COR-L47 (cell line): ENCODE results near the gene PDE1C.

Experiments
- DNase-seq: peaks from one replicate; lab custom pipeline; 2025; lab: John Stamatoyannopoulos, UW

The PDE1C gene

DNA sequence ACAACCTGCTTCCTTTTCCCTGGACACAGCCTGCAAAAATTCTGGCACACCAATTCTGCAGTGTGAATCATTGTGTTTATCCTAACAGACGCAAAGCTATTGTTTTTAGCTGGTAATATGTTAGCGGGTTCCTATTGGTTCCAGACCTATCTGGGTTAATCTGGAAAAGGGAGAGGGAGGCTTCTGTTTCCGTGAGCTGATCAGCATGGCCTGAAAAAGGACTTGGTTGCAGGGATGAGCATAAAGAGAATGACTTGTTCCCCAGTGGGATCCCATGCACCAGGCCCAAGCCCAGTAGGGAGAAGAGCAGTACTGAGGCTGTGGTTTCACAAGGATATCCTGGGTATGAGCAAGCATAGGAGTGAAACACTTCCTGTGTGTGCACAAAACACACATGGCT, 78.4 kb downstream of the PDE1C start:
- DNase-seq = no peak

DNA sequence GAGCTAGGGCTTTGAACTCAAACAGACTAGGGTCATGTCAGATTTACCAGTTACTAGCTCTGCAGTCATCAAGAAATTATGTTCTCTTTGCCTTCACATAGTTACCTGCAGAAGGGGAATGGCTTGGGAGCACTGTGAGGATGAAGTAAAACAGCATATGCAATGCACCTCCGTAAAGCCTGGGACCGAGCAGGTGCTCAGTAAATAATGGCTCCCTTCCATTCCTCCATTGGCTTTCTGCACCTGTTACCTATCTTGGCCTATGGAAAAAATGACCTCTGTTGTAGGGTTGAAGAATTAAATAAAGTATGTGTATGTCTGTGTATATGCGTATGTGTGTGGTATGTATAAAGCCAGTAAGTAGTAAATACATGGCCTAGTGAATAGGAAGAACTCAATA, 78.8 kb downstream of the PDE1C start:
- DNase-seq = no peak

DNA sequence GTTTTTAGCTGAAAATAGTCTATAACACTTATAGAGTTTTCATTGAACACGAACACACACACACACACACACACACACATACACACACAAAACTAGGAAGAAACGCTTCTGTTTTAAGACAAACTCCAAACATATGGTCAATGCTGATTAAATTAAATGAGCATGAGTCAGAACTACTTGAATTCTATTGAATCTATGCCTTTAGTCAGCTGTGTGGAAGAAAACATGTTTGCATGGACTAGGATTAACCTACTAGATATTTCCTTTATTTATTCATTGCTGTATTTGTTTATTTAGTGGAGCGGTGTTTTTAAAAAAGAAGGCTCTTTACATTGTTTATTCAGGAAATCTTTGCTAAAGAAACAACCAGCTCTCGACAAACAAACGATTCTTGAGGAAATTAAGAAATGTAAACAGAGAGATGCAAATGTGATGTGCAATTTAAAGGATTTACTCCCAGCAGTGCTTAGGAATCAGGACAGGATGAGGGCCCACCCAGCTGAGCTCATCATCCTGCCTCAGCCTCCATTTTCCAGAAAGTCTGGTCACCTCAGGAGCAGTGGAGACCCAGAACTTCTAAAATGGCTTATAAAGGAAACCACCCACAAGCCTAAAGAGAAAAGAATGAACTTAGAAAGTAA, 83.2 kb downstream of the PDE1C start:
- no peak for DNase-seq

DNA sequence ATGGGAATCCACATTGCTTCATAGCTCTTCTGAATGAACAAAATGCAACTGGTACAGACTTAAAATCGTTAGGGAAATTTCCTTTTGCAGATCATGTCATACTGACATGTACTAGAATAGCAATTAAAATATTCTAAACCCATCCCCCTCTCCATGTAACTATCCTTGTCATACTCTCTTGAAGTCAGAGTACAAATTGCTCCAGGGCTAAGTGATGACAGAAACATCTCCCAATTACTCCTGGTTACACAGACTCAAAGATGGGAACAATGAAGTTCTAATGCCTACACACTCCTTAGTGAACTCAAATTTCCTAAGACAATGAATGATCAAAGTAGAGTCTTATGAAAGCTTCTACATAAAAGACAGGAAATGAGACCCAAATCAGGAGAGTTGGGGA, 87.2 kb downstream of the PDE1C start:
- no peak for DNase-seq

DNA sequence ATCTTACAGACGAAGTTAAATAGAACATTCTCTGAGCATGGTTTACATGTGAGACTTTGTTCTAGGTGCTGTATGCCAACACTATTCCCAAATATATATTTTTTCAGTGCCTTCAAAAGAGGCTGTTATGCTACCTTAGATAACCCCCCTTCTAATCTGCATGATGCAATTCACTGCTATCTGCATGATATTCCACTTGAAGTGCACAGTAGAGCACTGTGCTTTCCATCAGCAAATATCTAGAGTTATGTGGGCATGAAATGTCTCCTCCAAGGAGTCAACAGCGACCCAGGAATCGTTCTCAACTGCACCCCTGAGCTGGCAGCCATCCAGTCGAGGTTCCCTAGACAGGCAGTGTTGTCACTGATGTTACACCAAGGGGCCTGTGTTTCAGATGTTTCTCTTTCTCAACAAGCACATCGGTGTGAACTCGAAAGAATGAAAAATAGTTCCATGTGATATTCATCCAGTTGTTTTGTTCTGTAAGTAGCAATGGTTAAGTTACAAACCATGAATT, 88.3 kb downstream of the PDE1C start:
- DNase-seq = no peak

DNA sequence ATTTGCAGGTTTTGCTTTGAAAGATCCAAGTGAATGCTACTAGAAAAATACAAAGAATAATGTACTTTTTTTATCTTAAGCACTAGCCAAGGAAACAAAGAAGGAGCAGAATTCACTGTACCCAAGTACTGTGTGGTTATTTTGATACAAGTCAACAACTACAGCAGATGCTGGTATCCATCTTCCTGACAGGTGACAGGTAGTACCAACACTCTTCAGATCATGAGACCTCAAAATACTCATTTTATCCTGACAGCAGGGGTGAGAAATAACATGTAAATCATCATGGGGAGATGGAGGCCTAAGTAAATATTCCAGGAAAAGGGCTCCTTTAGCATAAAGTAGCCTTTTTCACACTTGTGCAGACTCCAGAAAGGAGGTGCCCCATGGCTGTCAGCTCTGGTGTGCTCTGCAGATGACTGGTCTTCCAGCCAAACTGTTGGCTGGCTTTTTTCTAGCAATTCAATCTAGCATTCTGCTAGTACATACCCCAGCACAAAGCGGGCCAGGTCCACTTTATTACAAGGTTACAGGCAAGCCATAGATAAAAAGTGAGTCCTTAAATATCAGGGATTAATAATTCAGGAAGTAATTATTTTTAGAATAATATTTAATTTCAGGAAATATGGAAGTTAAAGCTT, 90.4 kb downstream of the PDE1C start:
- DNase-seq = no peak

DNA sequence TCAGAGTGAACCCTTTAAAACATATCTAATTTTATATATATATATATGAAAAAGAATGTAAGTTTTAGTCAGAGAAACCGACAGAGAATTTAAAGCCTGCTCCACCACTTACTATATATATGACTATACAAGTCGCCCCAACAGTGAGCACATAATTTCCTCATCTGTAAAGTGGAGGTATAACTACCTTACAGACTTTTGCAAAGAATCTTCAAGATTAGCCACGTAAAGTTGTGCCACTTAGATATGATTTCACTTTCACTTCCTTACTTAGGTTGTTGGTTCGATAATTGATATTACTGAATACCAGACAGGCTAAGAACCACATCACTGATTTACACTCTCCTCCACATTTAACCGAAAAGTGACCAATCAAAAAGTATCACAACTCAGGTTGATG, 94.7 kb downstream of the PDE1C start:
- DNase-seq = no peak

DNA sequence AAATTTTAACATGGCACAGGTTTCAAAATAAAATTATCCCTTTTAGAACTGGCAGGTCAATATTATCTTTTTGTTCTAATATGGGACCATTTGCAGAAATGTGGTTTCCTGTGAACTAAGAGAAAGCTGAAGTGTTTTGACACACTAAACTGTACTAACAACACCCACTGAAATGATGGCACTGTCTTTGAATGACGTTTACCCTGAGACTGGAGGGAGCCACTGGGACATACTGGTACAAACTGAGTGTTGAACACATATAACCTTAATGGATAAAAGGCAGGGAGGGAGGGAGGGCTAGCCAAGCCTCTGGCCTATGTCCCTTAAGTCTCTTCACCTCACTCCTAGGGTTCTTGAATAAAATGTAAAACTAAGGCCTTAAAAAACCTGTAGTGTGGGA, 95.9 kb downstream of the PDE1C start:
- DNase-seq = no peak

DNA sequence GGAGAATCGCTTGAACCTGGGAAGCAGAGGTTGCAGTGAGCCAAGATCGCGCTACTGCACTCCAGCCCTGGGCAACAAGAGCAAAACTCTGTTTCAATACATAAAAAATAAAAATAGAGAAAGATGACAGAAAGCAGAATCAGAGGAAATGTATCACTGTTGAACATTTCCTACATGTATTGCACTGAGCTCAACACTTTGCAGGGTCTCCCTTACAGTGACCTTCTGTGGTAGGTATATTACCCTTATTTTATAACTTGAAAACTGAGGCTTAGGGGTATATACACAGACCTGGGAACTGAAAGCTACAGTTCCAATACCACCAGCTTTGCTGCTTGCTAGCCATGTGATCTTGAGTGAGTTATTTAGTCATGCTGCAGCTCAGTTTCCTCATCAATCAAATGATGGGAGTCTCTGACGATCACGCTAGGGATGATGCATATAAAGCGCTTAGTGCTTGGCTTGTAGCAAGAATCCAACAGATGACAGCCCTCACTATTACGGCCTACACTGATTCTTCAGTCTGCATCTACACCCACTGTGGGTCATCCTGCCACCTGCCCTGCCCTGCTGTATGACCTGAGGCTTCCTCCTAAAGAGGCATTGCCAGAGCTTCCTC, 99.0 kb downstream of the PDE1C start:
- DNase-seq = no peak

DNA sequence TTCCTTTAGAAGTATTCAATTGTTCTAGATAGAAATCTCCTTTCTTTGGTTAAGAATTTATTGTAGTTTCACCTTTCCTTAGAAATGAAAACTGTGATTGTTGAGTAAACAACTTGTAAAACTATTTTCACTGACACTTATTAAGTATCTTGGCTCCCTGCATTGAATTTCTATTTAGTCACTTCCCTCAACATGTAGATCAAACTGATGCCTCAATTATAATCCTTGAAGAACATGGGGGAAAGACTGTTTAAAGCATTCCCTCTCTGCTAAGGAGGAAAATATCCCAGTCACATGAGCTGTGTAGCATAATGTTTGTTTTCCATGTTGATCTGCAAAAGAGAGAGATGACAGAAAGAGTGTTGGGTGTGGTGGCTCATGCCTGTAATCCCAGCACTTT, 99.7 kb downstream of the PDE1C start:
- no peak for DNase-seq

DNA sequence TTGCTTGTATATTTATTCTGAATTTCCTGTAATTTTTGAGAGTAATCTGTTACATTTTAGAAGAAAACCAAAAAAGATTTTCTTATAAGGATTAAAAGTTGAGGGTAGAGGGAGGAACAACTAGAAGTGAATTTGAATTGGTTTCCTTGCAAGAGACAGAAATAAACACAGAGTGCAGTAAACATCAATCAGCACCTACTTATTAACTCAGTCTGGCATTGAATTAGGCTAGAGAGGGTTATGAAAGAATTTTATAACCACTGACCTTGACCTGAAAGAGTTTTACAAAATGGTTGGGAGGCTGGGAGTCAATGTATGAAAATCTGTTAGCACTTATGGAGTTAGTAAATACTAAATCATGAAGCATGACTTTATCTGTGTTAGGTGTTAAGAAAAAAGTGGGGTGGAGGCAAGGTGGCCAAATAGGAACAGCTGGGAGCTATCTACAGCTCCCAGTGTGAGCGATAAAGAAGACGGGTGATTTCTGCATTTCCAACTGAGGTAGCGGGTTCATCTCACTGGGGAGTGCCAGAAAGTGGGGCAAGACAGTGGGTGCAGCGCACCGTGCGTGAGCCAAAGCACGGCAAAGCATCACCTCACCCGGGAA, 106.5 kb downstream of the PDE1C start:
- DNase-seq = no peak

DNA sequence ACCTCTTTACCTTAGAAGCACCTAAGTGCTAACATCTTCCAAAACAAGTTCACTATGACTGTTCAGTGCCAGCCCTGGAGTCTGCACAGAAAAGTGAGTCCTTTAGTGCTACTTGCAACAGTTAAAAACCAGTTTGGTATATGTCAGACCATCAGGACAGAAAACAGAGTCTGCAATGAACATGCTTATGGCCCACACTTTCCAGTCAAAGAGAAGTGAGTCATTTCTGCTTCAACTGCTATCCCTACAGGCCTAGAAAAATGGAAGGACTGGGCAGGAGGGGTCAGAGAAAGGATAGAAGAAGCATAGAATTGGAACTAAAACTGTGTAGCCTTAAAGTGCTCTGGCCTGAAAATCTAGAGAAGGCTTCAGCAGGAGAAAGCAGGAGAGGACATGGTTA, 108.0 kb downstream of the PDE1C start:
- DNase-seq = no peak

DNA sequence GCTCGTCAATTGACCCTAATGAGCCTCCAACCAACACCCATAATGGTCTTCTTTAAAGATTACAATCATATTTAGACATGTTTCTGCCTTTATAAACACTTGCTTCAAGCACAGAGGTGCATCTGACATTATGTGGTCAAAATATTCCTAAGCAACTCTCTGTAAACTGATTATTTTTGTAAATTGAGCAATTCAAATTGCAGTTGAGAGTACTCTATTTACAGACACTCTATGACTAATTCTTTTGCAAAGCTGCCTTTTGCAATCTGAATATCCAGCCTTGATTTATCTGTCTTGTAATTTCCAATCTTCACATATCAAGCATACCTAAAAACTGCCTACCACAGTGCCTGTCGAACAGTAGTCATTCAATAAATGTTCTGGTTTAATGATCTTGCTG, 112.0 kb downstream of the PDE1C start:
- no peak for DNase-seq

DNA sequence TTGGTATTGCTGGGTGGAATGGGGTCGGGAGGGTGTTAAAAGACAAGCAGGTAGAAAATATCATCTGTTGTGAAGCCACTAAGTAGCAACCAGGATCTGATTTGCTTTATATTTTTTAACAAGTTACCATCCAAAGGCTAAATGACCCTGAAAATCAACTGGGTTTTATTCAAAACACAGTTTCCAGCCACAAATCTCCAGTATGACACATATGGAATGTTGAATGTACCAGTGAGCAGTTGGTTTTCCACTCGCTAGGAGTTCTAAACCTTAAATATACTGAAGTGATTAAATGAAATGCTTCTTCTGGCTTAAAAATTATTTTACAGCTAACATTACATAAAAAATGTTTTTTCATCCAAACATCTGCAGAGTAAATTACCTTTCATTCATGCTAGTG, 112.5 kb downstream of the PDE1C start:
- no peak for DNase-seq

DNA sequence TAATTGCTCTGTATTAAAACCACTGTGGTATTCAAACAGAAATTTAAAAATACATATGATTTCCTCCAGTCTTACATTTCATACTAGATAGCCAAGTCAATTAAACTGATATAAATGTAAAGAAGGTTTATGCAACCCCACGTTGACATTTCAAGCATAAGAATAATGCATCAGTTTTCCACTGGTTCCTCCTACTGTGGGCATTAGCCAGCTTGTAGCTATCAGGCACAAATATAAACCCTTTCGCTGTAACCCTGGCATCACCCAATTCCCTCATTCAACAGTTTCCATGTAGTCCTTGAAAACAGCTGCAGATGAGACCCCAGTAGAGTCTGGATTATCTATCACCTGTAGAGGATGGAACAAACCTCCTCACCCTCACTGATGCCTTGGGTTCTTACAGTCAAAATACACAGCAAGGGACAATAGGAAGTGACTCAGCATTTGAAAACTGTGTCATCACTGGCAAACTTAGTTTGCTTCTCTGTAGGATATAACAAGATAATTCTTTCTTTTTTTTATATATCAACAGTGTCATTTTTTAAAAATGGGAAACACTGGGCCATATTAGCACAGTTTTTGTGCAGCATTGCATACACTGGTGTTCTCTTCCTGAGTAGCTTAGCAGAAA, 113.0 kb downstream of the PDE1C start:
- DNase-seq = no peak

DNA sequence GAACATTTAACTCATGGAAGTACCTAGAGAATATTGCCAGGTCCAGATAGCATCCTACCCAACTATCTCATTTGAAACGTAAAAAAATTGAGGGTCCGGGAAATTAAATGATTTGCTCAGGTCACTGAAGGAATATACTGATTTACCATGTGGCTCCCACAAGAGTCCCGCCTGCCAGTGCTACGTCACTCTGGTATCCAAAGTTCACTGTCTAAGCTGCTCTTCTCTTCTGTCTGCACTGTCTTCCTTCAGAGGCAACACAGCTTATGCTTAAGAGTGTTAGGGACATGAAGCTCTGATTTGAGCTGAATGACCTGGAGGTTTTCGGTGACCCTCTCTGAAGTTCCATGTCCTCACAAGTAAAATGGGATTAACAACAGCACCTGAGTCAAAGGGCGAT, 114.6 kb downstream of the PDE1C start:
- no peak for DNase-seq

DNA sequence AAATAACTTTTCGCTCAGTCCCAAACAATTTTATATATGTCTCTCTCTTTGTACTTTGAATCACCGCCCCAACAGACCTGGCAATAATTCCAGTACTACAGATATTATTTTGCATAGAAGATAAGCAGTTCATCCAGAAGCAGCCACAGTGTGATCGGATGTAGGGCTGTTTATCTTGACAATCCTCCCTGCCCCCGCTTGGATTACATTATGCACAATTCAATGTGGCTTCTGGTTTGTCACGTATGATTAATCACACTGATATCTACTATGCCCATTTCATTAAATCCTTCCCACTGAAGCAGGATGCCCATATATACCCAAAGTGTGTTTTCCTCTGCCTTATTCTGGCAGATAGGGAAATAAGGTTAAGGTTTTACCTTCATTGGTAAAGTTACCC, 115.2 kb downstream of the PDE1C start:
- no peak for DNase-seq

DNA sequence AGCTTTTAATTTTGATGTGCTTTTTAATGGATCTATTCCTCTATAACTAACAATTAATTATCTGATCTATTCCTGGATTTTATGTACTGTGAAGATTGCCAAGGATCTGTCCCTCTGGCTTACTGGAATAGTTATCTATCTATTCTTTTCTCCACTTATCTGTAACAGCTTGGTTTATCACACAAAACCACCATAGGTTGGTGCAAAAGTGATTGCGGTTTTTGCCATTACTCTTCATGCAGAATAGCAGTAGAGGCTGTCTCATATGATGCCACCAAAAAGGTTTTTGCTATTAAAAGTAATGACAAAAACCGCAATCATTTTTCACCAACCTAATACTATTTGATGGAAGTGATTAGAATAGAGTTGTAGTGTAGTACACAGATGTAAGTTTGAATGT, 115.7 kb downstream of the PDE1C start:
- no peak for DNase-seq

DNA sequence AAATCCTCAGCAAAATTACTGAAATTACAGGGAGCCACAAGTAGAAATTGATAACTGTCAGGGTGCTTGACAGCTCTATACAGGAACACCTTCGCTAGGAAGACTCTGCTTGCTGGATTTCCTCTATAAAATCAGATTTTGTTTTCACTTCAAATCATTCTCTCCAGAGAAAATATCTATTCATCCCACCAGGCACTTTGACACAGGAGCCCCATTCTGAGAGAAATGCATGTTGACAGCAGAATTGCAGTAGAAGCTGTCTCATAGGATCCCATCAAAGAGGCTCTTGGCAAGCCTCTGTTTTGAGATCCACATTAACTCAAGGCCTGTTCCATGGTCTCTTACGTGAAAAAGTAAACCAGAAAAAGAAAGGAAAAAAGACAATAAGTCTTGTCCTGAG, 116.8 kb downstream of the PDE1C start:
- no peak for DNase-seq

DNA sequence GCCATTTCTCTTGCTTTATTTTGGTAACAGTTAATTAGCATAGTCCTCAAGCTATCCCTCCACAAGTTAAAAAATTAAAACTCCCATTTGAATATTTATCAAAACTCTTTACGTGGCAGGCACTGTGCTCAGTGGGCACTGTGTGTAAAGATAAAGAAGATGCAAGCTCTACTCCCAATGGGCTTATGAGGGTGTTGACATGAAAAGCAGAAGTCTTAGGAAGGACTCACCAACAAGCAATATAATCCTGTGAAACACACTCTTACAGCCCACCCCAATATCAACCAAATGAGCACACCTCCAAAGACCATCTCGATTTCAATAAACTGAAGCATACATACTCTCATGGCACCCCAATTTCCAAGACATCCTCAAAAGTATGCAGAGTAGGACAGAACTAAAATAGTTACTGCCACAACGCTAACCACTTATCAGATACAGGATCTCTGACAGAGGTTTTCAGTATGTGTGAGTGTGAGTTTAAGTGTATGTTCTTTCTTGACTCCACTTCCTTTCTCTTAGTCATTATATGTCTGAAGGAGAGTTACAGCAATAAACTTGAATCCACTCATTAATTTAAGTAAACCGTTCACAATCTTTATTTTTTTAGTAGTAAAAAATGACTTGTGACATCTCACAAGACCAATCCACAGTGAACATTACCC, 120.0 kb downstream of the PDE1C start:
- no peak for DNase-seq

DNA sequence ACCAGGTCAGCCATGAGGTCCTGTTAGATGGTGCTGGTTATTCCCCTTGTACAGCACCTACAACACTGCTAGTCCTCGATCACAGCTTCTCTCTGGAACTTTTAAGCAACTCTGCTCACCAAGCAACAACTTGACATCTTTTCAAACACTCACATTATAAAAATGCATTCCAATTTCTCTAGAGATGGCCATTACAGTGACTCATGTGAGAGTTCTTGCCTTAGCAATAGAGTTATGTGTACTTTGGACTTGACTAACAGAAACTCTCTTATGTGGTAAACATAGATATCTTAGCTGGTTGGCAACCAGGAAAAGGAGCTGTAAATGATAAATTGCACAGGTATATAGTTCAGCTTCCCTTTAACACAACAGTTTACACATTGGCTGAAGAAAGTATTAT, 122.2 kb downstream of the PDE1C start:
- DNase-seq = no peak

DNA sequence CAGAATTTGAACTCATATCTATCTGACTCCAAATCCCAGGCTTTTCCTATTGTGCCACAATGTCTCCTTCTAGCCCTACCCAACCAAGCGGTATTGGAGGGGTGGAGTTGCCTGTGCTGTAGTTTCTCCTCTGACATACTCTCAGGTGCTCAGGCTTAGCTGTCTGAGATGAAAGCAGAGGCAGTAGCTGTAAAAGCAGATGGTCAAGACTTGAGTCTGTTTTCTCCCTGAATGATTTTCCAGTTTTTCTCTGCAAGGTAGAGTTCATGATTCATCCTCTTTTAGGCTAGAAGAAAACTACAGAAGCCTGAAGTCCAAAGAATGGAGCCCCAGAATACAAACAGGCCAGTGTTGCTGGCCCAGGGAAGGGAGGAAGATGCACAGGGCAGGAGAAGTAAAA, 130.0 kb downstream of the PDE1C start:
- no peak for DNase-seq
